Measurements from ENCODE around the gene MCRIP1.

MCRIP1 gene

GRCh38 chr17:81866440-81867169 lies 33.5 kb upstream of the MCRIP1 start:
- no peaks in the 10 kb centered on the region for H3K27me3 Mint-ChIP-seq (ENCODE audit: low read depth)
- peak overlapping the region; percentile 55 for H3K27ac Mint-ChIP-seq
- no peaks in the 10 kb centered on the region for H3K9me3 Mint-ChIP-seq
- H3K4me1 Mint-ChIP-seq (ENCODE audit: low read depth), result peaks cover 24% of the 10 kb centered on the region
- H3K4me3 Mint-ChIP-seq, result no peak overlapping the region
- peaks cover 18% of the 10 kb centered on the region for H3K36me3 Mint-ChIP-seq (ENCODE audit: low read depth)

- no peak overlapping the region for H3K4me3 Mint-ChIP-seq
- peaks cover 24% of the 10 kb centered on the region for H3K4me1 Mint-ChIP-seq (ENCODE audit: low read depth)
- H3K27me3 Mint-ChIP-seq (ENCODE audit: low read depth), result no peaks in the 10 kb centered on the region
- H3K36me3 Mint-ChIP-seq (ENCODE audit: low read depth), result peaks cover 18% of the 10 kb centered on the region
- H3K9me3 Mint-ChIP-seq, result no peaks in the 10 kb centered on the region
- no peak overlapping the region for H3K27ac Mint-ChIP-seq
Observed at GRCh38 chr17:81865733-81866439, 32.8 kb upstream of the MCRIP1 start.

GRCh38 chr17:81865358-81865732 lies 32.3 kb upstream of the MCRIP1 start:
- H3K9me3 Mint-ChIP-seq, result no peaks in the 10 kb centered on the region
- H3K27ac Mint-ChIP-seq, result peak overlapping the region; percentile 20
- H3K4me1 Mint-ChIP-seq (ENCODE audit: low read depth), result peaks cover 25% of the 10 kb centered on the region
- peaks cover 4% of the 10 kb centered on the region for H3K27me3 Mint-ChIP-seq (ENCODE audit: low read depth)
- peaks cover 20% of the 10 kb centered on the region for H3K36me3 Mint-ChIP-seq (ENCODE audit: low read depth)
- H3K4me3 Mint-ChIP-seq, result no peak overlapping the region

- H3K27ac Mint-ChIP-seq, result peak overlapping the region; percentile 54
- H3K9me3 Mint-ChIP-seq, result no peaks in the 10 kb centered on the region
- H3K4me3 Mint-ChIP-seq, result no peak overlapping the region
- H3K27me3 Mint-ChIP-seq (ENCODE audit: low read depth), result peaks cover 4% of the 10 kb centered on the region
- H3K4me1 Mint-ChIP-seq (ENCODE audit: low read depth), result peaks cover 20% of the 10 kb centered on the region
- peaks cover 19% of the 10 kb centered on the region for H3K36me3 Mint-ChIP-seq (ENCODE audit: low read depth)
Observed at GRCh38 chr17:81863833-81864768, 31.0 kb upstream of the MCRIP1 start.

- Mint-ChIP-seq H3K4me3 (peak overlapping the region; percentile 81), H3K36me3 (ENCODE audit: low read depth) (peaks cover 21% of the 10 kb centered on the region), H3K4me1 (ENCODE audit: low read depth) (peaks cover 19% of the 10 kb centered on the region), H3K9me3 (no peaks in the 10 kb centered on the region), H3K27ac (peak overlapping the region; percentile 54), H3K27me3 (ENCODE audit: low read depth) (peaks cover 4% of the 10 kb centered on the region)
Observed at GRCh38 chr17:81863123-81863675, 30.1 kb upstream of the MCRIP1 start.

GRCh38 chr17:81860756-81861568 lies 27.9 kb upstream of the MCRIP1 start:
- H3K27ac Mint-ChIP-seq, result peak overlapping the region; percentile 96
- H3K36me3 Mint-ChIP-seq (ENCODE audit: low read depth), result peaks cover 27% of the 10 kb centered on the region
- H3K4me3 Mint-ChIP-seq, result peak overlapping the region; percentile 90
- peaks cover 4% of the 10 kb centered on the region for H3K27me3 Mint-ChIP-seq (ENCODE audit: low read depth)
- H3K4me1 Mint-ChIP-seq (ENCODE audit: low read depth), result peaks cover 20% of the 10 kb centered on the region
- no peaks in the 10 kb centered on the region for H3K9me3 Mint-ChIP-seq

GRCh38 chr17:81859906-81860755 lies 27.0 kb upstream of the MCRIP1 start, which contains the start of gene P4HB:
Gene P4HB (minus strand): TSS chr17:81860535. CDS start chr17:81860471, 64 bp downstream.
- peaks cover 4% of the 10 kb centered on the region for H3K27me3 Mint-ChIP-seq (ENCODE audit: low read depth)
- H3K4me1 Mint-ChIP-seq (ENCODE audit: low read depth), result peaks cover 24% of the 10 kb centered on the region
- peak within 1 kb of the TSS; percentile 90 for H3K4me3 Mint-ChIP-seq
- peak within 1 kb of the TSS; percentile 96 for H3K27ac Mint-ChIP-seq
- no peaks in the 10 kb centered on the region for H3K9me3 Mint-ChIP-seq
- peaks cover 33% of the 10 kb centered on the region for H3K36me3 Mint-ChIP-seq (ENCODE audit: low read depth)

GRCh38 chr17:81858967-81859905 lies 26.1 kb upstream of the MCRIP1 start:
- H3K27me3 Mint-ChIP-seq (ENCODE audit: low read depth), result peaks cover 4% of the 10 kb centered on the region
- H3K4me1 Mint-ChIP-seq (ENCODE audit: low read depth), result peaks cover 24% of the 10 kb centered on the region
- peak overlapping the region; percentile 85 for H3K27ac Mint-ChIP-seq
- peak overlapping the region; percentile 89 for H3K4me3 Mint-ChIP-seq
- H3K9me3 Mint-ChIP-seq, result no peaks in the 10 kb centered on the region
- peaks cover 33% of the 10 kb centered on the region for H3K36me3 Mint-ChIP-seq (ENCODE audit: low read depth)

GRCh38 chr17:81858170-81858966 lies 25.3 kb upstream of the MCRIP1 start:
- Mint-ChIP-seq H3K4me3 (peak overlapping the region; percentile 89), H3K4me1 (ENCODE audit: low read depth) (peaks cover 23% of the 10 kb centered on the region), H3K9me3 (no peaks in the 10 kb centered on the region), H3K36me3 (ENCODE audit: low read depth) (peaks cover 36% of the 10 kb centered on the region), H3K27me3 (ENCODE audit: low read depth) (peaks cover 4% of the 10 kb centered on the region), H3K27ac (no peak overlapping the region)

- peaks cover 13% of the 10 kb centered on the region for H3K4me1 Mint-ChIP-seq (ENCODE audit: low read depth)
- no peak overlapping the region for H3K4me3 Mint-ChIP-seq
- H3K36me3 Mint-ChIP-seq (ENCODE audit: low read depth), result peaks cover 42% of the 10 kb centered on the region
- H3K27me3 Mint-ChIP-seq (ENCODE audit: low read depth), result no peaks in the 10 kb centered on the region
- H3K27ac Mint-ChIP-seq, result no peak overlapping the region
- H3K9me3 Mint-ChIP-seq, result no peaks in the 10 kb centered on the region
Observed at GRCh38 chr17:81854974-81855774, 22.1 kb upstream of the MCRIP1 start.

GRCh38 chr17:81852237-81852636 lies 19.1 kb upstream of the MCRIP1 start:
- no peak overlapping the region for H3K4me3 Mint-ChIP-seq
- H3K4me1 Mint-ChIP-seq (ENCODE audit: low read depth), result peaks cover 6% of the 10 kb centered on the region
- H3K27ac Mint-ChIP-seq, result no peak overlapping the region
- no peaks in the 10 kb centered on the region for H3K9me3 Mint-ChIP-seq
- H3K36me3 Mint-ChIP-seq (ENCODE audit: low read depth), result peaks cover 29% of the 10 kb centered on the region
- H3K27me3 Mint-ChIP-seq (ENCODE audit: low read depth), result no peaks in the 10 kb centered on the region
